A549 (cell line): ENCODE measurements around the gene LMBR1.

Source experiments
- BHLHE40 ChIP-seq: IDR thresholded peaks from 2 replicates; pipeline ENCODE4 v1.6.1; 2012; ENCODE audit warnings: low read depth, low read length, inconsistent platforms
- CBX2 ChIP-seq: fragments of 200-600 bp; sonication (generic); IDR thresholded peaks from 2 replicates; pipeline ENCODE4 v1.6.1; 2016; ENCODE audit warnings: low read depth, mild to moderate bottlenecking, borderline replicate concordance
- CTCF ChIP-seq: fragments of >200 bp; sonication (Bioruptor Twin); formaldehyde crosslinking; IDR thresholded peaks from 3 replicates; pipeline ENCODE4 v1.5.1; 2016
- EP300 ChIP-seq, 2 experiments: fragments of >200 bp; sonication (Bioruptor Twin); formaldehyde crosslinking; IDR thresholded peaks; 2 replicates in 1 of 2; 3 replicates in 1 of 2; pipeline ENCODE4 v1.6.1; 2016 to 2017
- GATA3 ChIP-seq: IDR thresholded peaks from 2 replicates; pipeline ENCODE4 v1.6.1; 2012; ENCODE audit warnings: borderline replicate concordance
- HMGXB4 ChIP-seq: fragments of 250-450 bp; sonication (Bioruptor Pico); IDR thresholded peaks from 2 replicates; pipeline ENCODE4 v1.5.0; 2021; ENCODE audit warnings: mild to moderate bottlenecking, moderate library complexity, borderline replicate concordance
- JUNB ChIP-seq: fragments of >200 bp; sonication (Bioruptor Twin); formaldehyde crosslinking; IDR thresholded peaks from 2 replicates; pipeline ENCODE4 v1.6.1; 2016
- MAX ChIP-seq: IDR thresholded peaks from 2 replicates; pipeline ENCODE4 v1.6.1; 2012
- POLR2A ChIP-seq: IDR thresholded peaks from 2 replicates; pipeline ENCODE4 v1.6.1; 2012; ENCODE audit warnings: mild to moderate bottlenecking, low read length
- RAD21 ChIP-seq, 2 experiments: fragments of >200 bp in 1 of 2; sonication (Bioruptor Twin) in 1 of 2; formaldehyde crosslinking in 1 of 2; IDR thresholded peaks in 1 of 2; conservative IDR thresholded peaks in 1 of 2; 2 replicates in 1 of 2; 3 replicates in 1 of 2; pipeline ENCODE4 v1.6.1; 2012 to 2018; ENCODE audit warnings: inconsistent platforms in 1 of 2
- RFX5 ChIP-seq: fragments of 450-650 bp; IDR thresholded peaks from 2 replicates; pipeline ENCODE4 v1.7.1; 2014; ENCODE audit warnings: antibody characterized with exemption, mild to moderate bottlenecking, moderate library complexity
- SMC3 ChIP-seq: fragments of >200 bp; sonication (Bioruptor Twin); formaldehyde crosslinking; IDR thresholded peaks from 3 replicates; pipeline ENCODE4 v1.6.1; 2018; ENCODE audit warnings: inconsistent platforms
- ZFP36 ChIP-seq: fragments of 450-650 bp; IDR thresholded peaks from 2 replicates; pipeline ENCODE4 v1.6.1; 2014; ENCODE audit warnings: borderline replicate concordance; ENCODE audit not compliant: partially characterized antibody
- ZSCAN20 ChIP-seq: fragments of 250-450 bp; sonication (Bioruptor Pico); IDR thresholded peaks from 2 replicates; pipeline ENCODE4 v1.8.0; 2022; ENCODE audit warnings: mild to moderate bottlenecking, moderate library complexity

- TF ChIP-seq GATA3 (no peak), CTCF (no peak), JUNB (no peak), RFX5 (no peak), MAX (no peak), POLR2A (no peak), CBX2 (no peak), SMC3 (no peak), ZFP36 (no peak), RAD21 (conservative IDR thresholded peaks at IDR 0.05 in 1 of 2, IDR thresholded peaks at IDR 0.05 in 1 of 2) (no peak), BHLHE40 (no peak), ZSCAN20 (CRISPR knock-in tag) (no peak), HMGXB4 (CRISPR knock-in tag) (no peak), EP300 (IDR thresholded peaks at IDR 0.05) (no peak)
Measured at GRCh38 chr7:156898938-156899337, 6.0 kb upstream of the LMBR1 start.
